Common myeloid progenitor, CD34-positive (primary cell): ENCODE results near the gene CCL4L2.
"Not testable (repeated sequence)": the region's sequence is repeated elsewhere in the genome, so short reads cannot be mapped to it uniquely, and the experiment has no call there.

Experiments used
- CTCF ChIA-PET: fragments of 350-600 bp; sonication (Branson Sonifier 250); formaldehyde crosslinking; loops from one replicate; lab custom pipeline; 2021; ENCODE audit warnings: antibody characterized with exemption; lab: Charles Lee
- POLR2A ChIA-PET: fragments of 350-600 bp; sonication (Branson Sonifier 250); formaldehyde crosslinking; loops from one replicate; lab custom pipeline; 2021; ENCODE audit warnings: antibody characterized with exemption; lab: Charles Lee
- DNase-seq, 3 donors: peaks; one replicate each; pipeline versions ENCODE4 v3.0.0 to v3.0.0-alpha.2; 2013
- H3K27ac ChIP-seq, 2 experiments: 1 replicate in 1 of 2; 2 replicates in 1 of 2; pipeline ENCODE4 v1.7.0; 2013; ENCODE audit warnings: inconsistent platforms in 2 of 2, low read length in 2 of 2, mild to moderate bottlenecking in 2 of 2, low read depth in 1 of 2, moderate library complexity in 1 of 2; ENCODE audit not compliant: severe bottlenecking in 2 of 2, insufficient read depth in 1 of 2, poor library complexity in 1 of 2
- H3K27me3 ChIP-seq, 5 experiments: replicated peaks in 2 of 5; 1 replicate in 3 of 5; 2 replicates in 2 of 5; pipeline versions ENCODE4 v1.6.1 to v1.7.0; 2013; ENCODE audit warnings: low read length in 4 of 5, mild to moderate bottlenecking in 2 of 5, moderate library complexity in 2 of 5, inconsistent platforms in 1 of 5; ENCODE audit not compliant: insufficient read depth in 5 of 5, control insufficient read depth in 4 of 5
- H3K36me3 ChIP-seq, 4 experiments: 1 replicate in 2 of 4; 2 replicates in 2 of 4; pipeline versions ENCODE4 v1.6.1 to v1.7.0; 2013; ENCODE audit warnings: low read length in 3 of 4, control low read depth in 1 of 4, mild to moderate bottlenecking in 1 of 4; ENCODE audit not compliant: control insufficient read depth in 4 of 4, insufficient read depth in 4 of 4
- H3K4me1 ChIP-seq, 4 experiments: 1 replicate in 3 of 4; 2 replicates in 1 of 4; pipeline versions ENCODE4 v1.6.1 to v1.7.1; 2013; ENCODE audit warnings: low read length in 3 of 4, mild to moderate bottlenecking in 3 of 4, control low read depth in 1 of 4, inconsistent platforms in 1 of 4, moderate library complexity in 1 of 4; ENCODE audit not compliant: control insufficient read depth in 4 of 4, insufficient read depth in 4 of 4; ENCODE audit errors: control extremely low read depth in 1 of 4
- H3K4me3 ChIP-seq, 7 experiments: 1 replicate in 4 of 7; 2 replicates in 3 of 7; pipeline versions ENCODE4 v1.5.1 to v1.7.0; 2013; ENCODE audit warnings: mild to moderate bottlenecking in 7 of 7, low read length in 6 of 7, moderate library complexity in 6 of 7, inconsistent platforms in 2 of 7, low read depth in 2 of 7, control low read depth in 1 of 7; ENCODE audit not compliant: insufficient read depth in 4 of 7, control insufficient read depth in 1 of 7; ENCODE audit errors: extremely low read depth in 1 of 7
- H3K9me3 ChIP-seq, 5 experiments: 1 replicate in 4 of 5; 2 replicates in 1 of 5; pipeline versions ENCODE4 v1.6.1 to v1.7.1; 2013; ENCODE audit warnings: low read length in 4 of 5, mild to moderate bottlenecking in 2 of 5, inconsistent platforms in 1 of 5, low read depth in 1 of 5, moderate library complexity in 1 of 5; ENCODE audit not compliant: control insufficient read depth in 4 of 5, insufficient read depth in 2 of 5; ENCODE audit errors: control extremely low read depth in 1 of 5
- WGBS: methylation state at CpG from one replicate; pipeline ENCODE4 v1.1.5; 2013; ENCODE audit not compliant: insufficient coverage; 5-methylcytosine and 5-hydroxymethylcytosine counted together

CCL4L2 gene

GRCh38 chr17:36213695-36214094 is 2.8 kb downstream of the CCL4L2 start:
- ChIA-PET POLR2A (no interaction called here), CTCF (no interaction called here)
- 98% methylated on average over 3 of the region's 3 CpGs for WGBS
- H3K27me3 ChIP-seq = no peaks in the 10 kb centered on the region
- peaks cover 0 to 9% (median 8%) of the 10 kb centered on the region in 5 experiments for H3K9me3 ChIP-seq
- H3K4me3 ChIP-seq = no peak overlapping the region
- no peak for DNase-seq
- no peak overlapping the region for H3K27ac ChIP-seq
- H3K4me1 ChIP-seq = peaks cover 18 to 29% (median 22%) of the 10 kb centered on the region in 4 experiments
- H3K36me3 ChIP-seq = no peaks in the 10 kb centered on the region

- Histone ChIP-seq H3K27me3 (no peaks in the 10 kb centered on the region), H3K4me1 (peaks cover 18 to 25% (median 20%) of the 10 kb centered on the region in 4 experiments), H3K27ac (no peak overlapping the region), H3K36me3 (no peaks in the 10 kb centered on the region), H3K4me3 (no peak overlapping the region), H3K9me3 (peaks cover 0 to 19% (median 15%) of the 10 kb centered on the region in 5 experiments)
- peak in 2 of 3 donors; percentile 36 to 46 for DNase-seq
- POLR2A ChIA-PET = no interaction called here
- CTCF ChIA-PET = no interaction called here
These were observed 4.1 kb downstream of the CCL4L2 start for GRCh38 chr17:36214918-36215317.

- POLR2A ChIA-PET, H3K36me3 ChIP-seq, H3K4me3 ChIP-seq, CTCF ChIA-PET, H3K27ac ChIP-seq, DNase-seq, H3K27me3 ChIP-seq: not testable (repeated sequence)
- peaks cover 11 to 18% (median 14%) of the 10 kb centered on the region in 4 experiments for H3K4me1 ChIP-seq
- WGBS = 86% methylated on average over 7 of the region's 7 CpGs
- H3K9me3 ChIP-seq = peaks cover 0 to 19% (median 15%) of the 10 kb centered on the region in 5 experiments
These were observed 4.8 kb downstream of the CCL4L2 start for GRCh38 chr17:36215406-36216308.

DNA sequence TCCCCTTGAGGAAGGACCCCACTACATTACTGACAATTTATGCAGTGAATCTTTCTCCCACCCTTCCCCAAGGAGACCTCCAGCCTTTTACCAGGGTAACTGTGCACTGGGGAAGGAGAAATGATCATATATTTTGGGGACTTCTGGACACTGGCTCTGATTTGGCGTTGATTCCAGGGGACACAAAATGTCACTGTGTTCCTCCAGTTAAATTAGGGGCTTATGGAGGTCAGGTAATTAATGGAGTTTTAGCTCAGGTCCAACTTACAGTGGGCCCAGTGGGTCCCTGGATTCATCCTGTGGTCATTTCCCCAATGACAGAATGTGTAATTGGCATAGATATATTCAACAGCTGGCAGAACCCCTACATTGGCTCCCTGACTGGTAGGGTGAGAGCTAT is 8.7 kb downstream of the CCL4L2 start:
- H3K36me3 ChIP-seq, H3K27me3 ChIP-seq, CTCF ChIA-PET, H3K4me1 ChIP-seq, POLR2A ChIA-PET, H3K4me3 ChIP-seq, DNase-seq, H3K27ac ChIP-seq: not testable (repeated sequence)
- 100% methylated on average over 1 of the region's 1 CpG for WGBS
- H3K9me3 ChIP-seq = peaks cover 0 to 19% (median 15%) of the 10 kb centered on the region in 5 experiments

DNA sequence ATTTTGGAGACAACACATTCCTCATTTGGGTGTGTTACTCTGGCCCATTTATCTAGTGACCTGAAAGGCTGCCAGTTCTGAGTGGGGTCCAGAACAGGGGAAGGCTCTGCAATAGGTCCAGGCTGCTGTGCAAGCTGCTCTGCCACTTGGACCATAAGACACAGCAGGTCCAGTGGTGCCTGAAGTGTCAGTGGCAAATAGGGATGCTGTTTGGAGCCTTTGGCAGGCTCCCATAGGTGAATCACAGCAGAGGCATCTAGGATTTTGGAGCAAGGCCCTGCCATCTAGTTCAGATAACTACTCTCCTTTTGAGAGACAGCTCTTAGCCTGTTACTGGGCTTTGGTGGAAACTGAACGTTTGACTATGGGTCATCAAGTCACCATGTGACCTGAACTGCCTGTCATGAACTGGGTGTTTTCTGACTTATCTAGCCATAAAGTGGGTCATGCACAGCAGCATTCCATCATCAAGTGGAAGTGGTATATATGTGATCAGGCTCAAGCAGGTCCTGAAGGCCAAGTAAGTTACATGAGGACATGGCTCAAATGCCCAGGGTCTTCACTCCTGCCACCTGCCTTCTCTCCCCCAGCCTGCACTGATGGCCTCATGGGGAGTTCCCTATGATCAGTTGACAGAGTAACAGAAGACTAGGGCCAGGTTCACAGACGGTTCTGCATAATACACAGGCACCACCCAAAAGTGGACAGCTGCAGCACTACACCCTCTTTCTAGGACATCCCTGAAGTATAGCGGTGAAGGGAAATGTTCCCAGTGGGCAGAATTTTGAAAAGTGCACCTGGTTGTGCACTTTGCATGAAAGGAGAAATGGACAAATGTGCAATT is 10.1 kb downstream of the CCL4L2 start:
- H3K4me3 ChIP-seq, H3K36me3 ChIP-seq, H3K27me3 ChIP-seq, H3K27ac ChIP-seq, DNase-seq, CTCF ChIA-PET, H3K4me1 ChIP-seq, POLR2A ChIA-PET: not testable (repeated sequence)
- H3K9me3 ChIP-seq = peaks cover 0 to 21% (median 15%) of the 10 kb centered on the region in 5 experiments
- WGBS = 94% methylated on average over 3 of the region's 3 CpGs

DNA sequence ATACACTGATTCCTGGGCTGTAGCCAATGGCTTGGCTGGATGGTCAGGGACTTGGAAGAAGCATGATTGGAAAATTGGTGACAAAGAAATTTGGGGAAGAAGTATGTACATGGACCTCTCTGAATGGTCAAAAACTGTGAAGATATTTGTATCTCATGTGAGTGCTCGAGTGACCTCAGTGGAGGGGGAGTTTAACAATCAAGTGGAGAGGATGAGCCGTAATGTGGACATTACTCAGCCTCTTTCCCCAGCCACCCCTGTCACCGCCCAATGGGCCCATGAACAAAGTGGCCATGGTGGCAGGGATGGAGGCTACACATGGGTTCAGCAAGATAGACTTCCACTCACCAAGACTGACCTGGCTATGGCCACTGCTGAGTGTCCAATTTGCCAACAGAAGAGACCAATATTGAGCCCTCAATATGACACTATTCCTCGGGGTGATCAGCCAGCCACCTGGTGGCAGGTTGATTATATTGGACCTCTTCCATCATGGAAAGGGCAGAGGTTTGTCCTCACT is 10.8 kb downstream of the CCL4L2 start:
- H3K4me3 ChIP-seq, H3K27me3 ChIP-seq, DNase-seq, POLR2A ChIA-PET, H3K36me3 ChIP-seq, H3K4me1 ChIP-seq, H3K27ac ChIP-seq, CTCF ChIA-PET: not testable (repeated sequence)
- H3K9me3 ChIP-seq = peaks cover 0 to 21% (median 15%) of the 10 kb centered on the region in 5 experiments
- 97% methylated on average over 4 of the region's 4 CpGs for WGBS
